Astrocyte (in vitro differentiated cells and primary cell): ENCODE results near the gene CCNB2.

Experiments
- EZH2 ChIP-seq: IDR thresholded peaks from 2 replicates; pipeline ENCODE4 v1.6.1; 2012; ENCODE audit warnings: mild to moderate bottlenecking, low read length, inconsistent platforms; ENCODE audit not compliant: insufficient read depth
- TF ChIP-seq, protein P1 (sequence below): IDR thresholded peaks from 2 replicates; pipeline ENCODE4 v1.5.1; 2011; ENCODE audit warnings: low read depth, mild to moderate bottlenecking, inconsistent platforms, low read length, moderate library complexity; ENCODE audit not compliant: insufficient read depth

DNA sequence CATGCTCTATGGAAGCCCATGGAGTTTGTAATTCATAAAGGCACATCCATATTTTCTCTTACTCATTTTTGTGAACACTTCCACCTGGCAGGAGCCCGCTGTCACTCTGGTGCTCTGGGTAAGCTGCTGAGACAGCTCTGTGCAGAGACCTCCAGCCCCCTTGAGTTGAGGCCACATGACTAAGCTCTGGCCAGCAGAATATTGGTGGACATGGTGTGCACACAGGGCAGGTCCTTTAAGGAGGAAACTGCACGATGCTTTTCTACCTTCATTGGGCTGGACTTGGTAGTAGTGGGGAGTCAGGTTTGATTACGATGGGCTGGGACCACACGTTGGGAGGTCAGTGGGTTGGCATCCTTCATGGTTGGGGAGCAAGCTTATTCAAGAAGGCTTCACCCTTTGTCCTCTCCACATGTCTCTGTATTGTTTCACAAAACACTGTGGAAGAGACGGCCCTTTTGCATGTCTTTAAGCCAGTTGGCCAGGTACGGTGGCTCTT lies 29.0 kb downstream of the CCNB2 start:
- TF ChIP-seq, protein P1, sequence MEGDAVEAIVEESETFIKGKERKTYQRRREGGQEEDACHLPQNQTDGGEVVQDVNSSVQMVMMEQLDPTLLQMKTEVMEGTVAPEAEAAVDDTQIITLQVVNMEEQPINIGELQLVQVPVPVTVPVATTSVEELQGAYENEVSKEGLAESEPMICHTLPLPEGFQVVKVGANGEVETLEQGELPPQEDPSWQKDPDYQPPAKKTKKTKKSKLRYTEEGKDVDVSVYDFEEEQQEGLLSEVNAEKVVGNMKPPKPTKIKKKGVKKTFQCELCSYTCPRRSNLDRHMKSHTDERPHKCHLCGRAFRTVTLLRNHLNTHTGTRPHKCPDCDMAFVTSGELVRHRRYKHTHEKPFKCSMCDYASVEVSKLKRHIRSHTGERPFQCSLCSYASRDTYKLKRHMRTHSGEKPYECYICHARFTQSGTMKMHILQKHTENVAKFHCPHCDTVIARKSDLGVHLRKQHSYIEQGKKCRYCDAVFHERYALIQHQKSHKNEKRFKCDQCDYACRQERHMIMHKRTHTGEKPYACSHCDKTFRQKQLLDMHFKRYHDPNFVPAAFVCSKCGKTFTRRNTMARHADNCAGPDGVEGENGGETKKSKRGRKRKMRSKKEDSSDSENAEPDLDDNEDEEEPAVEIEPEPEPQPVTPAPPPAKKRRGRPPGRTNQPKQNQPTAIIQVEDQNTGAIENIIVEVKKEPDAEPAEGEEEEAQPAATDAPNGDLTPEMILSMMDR = no peak
- TF ChIP-seq EZH2 = no peak
